Calu3 (cell line): ENCODE measurements around the gene OPCML. TPM values are rescaled to one million over a fixed set of nuclear protein-coding genes. Genes with fewer than 3 reads are reported as not detected.

ENCODE experiments used
- BruUV-seq: library from RNA; stranded (reverse); fragments of 400-500 nt; replicated peaks from 2 replicates; lab custom pipeline; 2021; lab: Mats Ljungman, UMichigan
- CTCF ChIA-PET: fragments of 300-600 bp; sonication (Branson Sonifier 250); formaldehyde crosslinking; loops from one replicate; lab custom pipeline; 2022; ENCODE audit warnings: antibody characterized with exemption; lab: Charles Lee
- DNase-seq: peaks from one replicate; pipeline ENCODE4 v3.0.0; 2022
- H3K27ac Mint-ChIP-seq: one replicate; pipeline ENCODE4 v1.8.0; 2022; ENCODE audit warnings: mixed read lengths; ENCODE audit not compliant: unreplicated experiment
- H3K27me3 Mint-ChIP-seq: one replicate; pipeline ENCODE4 v1.8.0; 2022; ENCODE audit warnings: mixed read lengths; ENCODE audit not compliant: unreplicated experiment
- H3K36me3 Mint-ChIP-seq: one replicate; pipeline ENCODE4 v1.8.0; 2022; ENCODE audit warnings: mild to moderate bottlenecking, moderate library complexity, mixed read lengths; ENCODE audit not compliant: insufficient read depth, unreplicated experiment
- H3K4me1 Mint-ChIP-seq: one replicate; pipeline ENCODE4 v1.8.0; 2022; ENCODE audit warnings: mild to moderate bottlenecking, low read depth, mixed read lengths; ENCODE audit not compliant: unreplicated experiment
- H3K4me3 Mint-ChIP-seq: one replicate; pipeline ENCODE4 v1.8.0; 2022; ENCODE audit warnings: mild to moderate bottlenecking, low read depth, moderate library complexity, mixed read lengths; ENCODE audit not compliant: unreplicated experiment
- H3K9me3 Mint-ChIP-seq: one replicate; pipeline ENCODE4 v1.8.0; 2022; ENCODE audit warnings: low read depth, mixed read lengths; ENCODE audit not compliant: unreplicated experiment
- intact Hi-C: fragments of 100-400 bp; cut with micrococcal nuclease; formaldehyde crosslinking; loops from one replicate; pipeline ENCODE4 v1.10.0; 2022; ENCODE audit not compliant: unreplicated experiment
- total RNA-seq: library from RNA; stranded (reverse); gene quantifications from 2 replicates; pipeline ENCODE4 v1.2.3, GENCODE V29; 2022
- TF ChIP-seq, protein P1 (sequence below): fragments of 200-600 bp; IDR thresholded peaks from one replicate; pipeline ENCODE4 v1.8.0; 2022; ENCODE audit warnings: antibody characterized with exemption; ENCODE audit not compliant: unreplicated experiment

Gene OPCML
- total RNA-seq, 1 experiment from 2014 or later: not detected

DNA sequence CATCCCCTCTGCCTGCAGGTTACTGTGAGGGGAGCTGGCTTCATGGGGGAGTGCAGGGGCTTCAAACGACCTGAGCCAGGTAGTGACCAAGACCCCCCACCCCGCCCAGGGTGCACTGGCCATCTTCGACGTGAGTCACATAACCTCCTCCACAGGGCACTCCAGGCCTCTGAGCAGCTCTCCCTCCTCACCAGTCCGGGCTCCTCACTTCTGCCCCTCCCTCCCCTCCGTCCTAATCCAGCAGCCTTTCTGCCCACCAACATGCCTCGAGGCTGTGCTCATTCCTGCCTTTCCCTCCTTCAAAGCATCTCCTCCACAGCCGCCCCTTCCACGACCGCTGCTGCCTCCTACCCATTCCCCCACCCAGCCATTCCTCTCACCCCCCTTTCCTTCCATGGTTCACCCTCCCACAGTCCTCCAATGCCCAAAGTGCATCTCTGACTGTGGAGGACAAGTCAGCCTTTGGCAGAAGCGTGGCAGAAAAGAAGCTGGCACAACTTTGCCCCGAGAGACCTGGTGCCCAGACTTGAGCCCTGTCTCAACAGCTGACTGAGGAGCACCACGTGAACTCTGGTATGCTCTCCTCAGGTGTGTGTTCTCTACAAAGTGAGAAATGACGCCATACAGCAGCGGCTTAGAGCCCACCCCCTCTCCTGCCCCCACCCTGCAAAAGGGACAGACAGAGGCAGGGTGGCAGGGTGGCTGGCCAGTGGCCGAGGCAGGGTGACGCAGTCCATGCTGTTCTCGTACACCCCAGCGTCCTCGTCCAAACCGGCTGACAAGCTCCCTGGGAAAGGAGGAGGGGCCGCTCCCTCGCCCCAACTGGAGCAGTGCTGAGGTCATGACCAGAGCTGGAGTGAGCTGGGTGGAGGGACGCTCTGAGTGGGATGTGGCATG lies 30.4 kb downstream of the OPCML start:
- BruUV-seq: no TSS peak
- no peaks in the 10 kb centered on the region for H3K36me3 Mint-ChIP-seq
- H3K9me3 Mint-ChIP-seq: peaks cover 25% of the 10 kb centered on the region
- intact Hi-C loops: no loop called here
- CTCF ChIA-PET: no interaction called here
- no peak overlapping the region for H3K4me3 Mint-ChIP-seq
- no peak overlapping the region for H3K27ac Mint-ChIP-seq
- DNase-seq: no peak
- H3K27me3 Mint-ChIP-seq: no peaks in the 10 kb centered on the region
- H3K4me1 Mint-ChIP-seq: no peaks in the 10 kb centered on the region
- TF ChIP-seq, protein P1, sequence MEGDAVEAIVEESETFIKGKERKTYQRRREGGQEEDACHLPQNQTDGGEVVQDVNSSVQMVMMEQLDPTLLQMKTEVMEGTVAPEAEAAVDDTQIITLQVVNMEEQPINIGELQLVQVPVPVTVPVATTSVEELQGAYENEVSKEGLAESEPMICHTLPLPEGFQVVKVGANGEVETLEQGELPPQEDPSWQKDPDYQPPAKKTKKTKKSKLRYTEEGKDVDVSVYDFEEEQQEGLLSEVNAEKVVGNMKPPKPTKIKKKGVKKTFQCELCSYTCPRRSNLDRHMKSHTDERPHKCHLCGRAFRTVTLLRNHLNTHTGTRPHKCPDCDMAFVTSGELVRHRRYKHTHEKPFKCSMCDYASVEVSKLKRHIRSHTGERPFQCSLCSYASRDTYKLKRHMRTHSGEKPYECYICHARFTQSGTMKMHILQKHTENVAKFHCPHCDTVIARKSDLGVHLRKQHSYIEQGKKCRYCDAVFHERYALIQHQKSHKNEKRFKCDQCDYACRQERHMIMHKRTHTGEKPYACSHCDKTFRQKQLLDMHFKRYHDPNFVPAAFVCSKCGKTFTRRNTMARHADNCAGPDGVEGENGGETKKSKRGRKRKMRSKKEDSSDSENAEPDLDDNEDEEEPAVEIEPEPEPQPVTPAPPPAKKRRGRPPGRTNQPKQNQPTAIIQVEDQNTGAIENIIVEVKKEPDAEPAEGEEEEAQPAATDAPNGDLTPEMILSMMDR: no peak

DNA sequence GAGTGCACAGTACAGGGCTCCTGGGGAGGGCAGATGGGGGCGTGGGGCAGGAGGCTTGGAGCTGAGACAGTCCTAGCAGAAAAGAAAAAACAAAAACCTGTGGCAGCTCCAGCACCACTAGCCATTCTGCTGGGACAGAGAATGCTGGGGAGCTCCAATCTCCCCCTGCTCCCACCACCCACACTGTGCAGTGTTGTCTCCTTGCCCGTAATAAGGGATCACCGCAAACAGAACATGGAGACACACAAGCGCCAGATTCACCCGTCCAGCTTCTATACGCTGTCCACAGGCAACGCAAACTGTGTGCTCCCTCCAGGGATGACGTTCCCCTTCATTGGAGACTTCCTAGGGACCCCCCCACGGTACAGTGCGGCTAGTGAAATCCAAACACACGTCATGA lies 31.4 kb downstream of the OPCML start:
- no TSS peak for BruUV-seq
- no peak overlapping the region for H3K27ac Mint-ChIP-seq
- H3K36me3 Mint-ChIP-seq: no peaks in the 10 kb centered on the region
- H3K27me3 Mint-ChIP-seq: no peaks in the 10 kb centered on the region
- TF ChIP-seq, protein P1: no peak
- no peaks in the 10 kb centered on the region for H3K4me1 Mint-ChIP-seq
- CTCF ChIA-PET: no interaction called here
- H3K9me3 Mint-ChIP-seq: peaks cover 24% of the 10 kb centered on the region
- no peak overlapping the region for H3K4me3 Mint-ChIP-seq
- DNase-seq: no peak
- intact Hi-C loops: no loop called here

GRCh38 chr11:133500435-133500834 lies 31.9 kb downstream of the OPCML start:
- no TSS peak for BruUV-seq
- no peak overlapping the region for H3K27ac Mint-ChIP-seq
- DNase-seq: no peak

GRCh38 chr11:133498969-133499368 lies 33.3 kb downstream of the OPCML start:
- H3K36me3 Mint-ChIP-seq: no peaks in the 10 kb centered on the region
- CTCF ChIA-PET: no interaction called here
- no peak overlapping the region for H3K27ac Mint-ChIP-seq
- H3K4me1 Mint-ChIP-seq: no peaks in the 10 kb centered on the region
- H3K4me3 Mint-ChIP-seq: no peak overlapping the region
- H3K27me3 Mint-ChIP-seq: no peaks in the 10 kb centered on the region
- intact Hi-C loops: no loop called here
- DNase-seq: no peak
- TF ChIP-seq, protein P1: no peak
- no TSS peak for BruUV-seq
- peaks cover 13% of the 10 kb centered on the region for H3K9me3 Mint-ChIP-seq

More at GRCh38 chr11:133500435-133500834, 31.9 kb downstream of the OPCML start:
- intact Hi-C loops: no loop called here
- Mint-ChIP-seq H3K36me3 (no peaks in the 10 kb centered on the region), H3K27me3 (no peaks in the 10 kb centered on the region), H3K9me3 (peaks cover 19% of the 10 kb centered on the region), H3K4me1 (no peaks in the 10 kb centered on the region), H3K4me3 (no peak overlapping the region)
- TF ChIP-seq, protein P1: no peak
- CTCF ChIA-PET: no interaction called here
